NAMALWA (cell line): Measurements from ENCODE around the gene CFAP91.
A peak's percentile ranks its signal among the peaks of the same experiment; 100 is the strongest.
"Not testable (repeated sequence)": the region's sequence is repeated elsewhere in the genome, so short reads cannot be mapped to it uniquely, and the experiment has no call there.

ENCODE experiments used
- DNase-seq: peaks from one replicate; pipeline ENCODE4 v3.0.0-alpha.2; 2015; ENCODE audit warnings: low spot score

CFAP91 gene

GRCh38 chr3:119677641-119677934, 25.2 kb upstream of the CFAP91 start:
- no peak for DNase-seq

GRCh38 chr3:119678209-119678608, 24.6 kb upstream of the CFAP91 start:
- DNase-seq: not testable (repeated sequence)

- no peak for DNase-seq
These were observed 22.9 kb upstream of the CFAP91 start for GRCh38 chr3:119679874-119680273.

- peak; percentile 69 for DNase-seq
These were observed 21.5 kb upstream of the CFAP91 start for GRCh38 chr3:119681279-119681678.

GRCh38 chr3:119683421-119683820, 19.4 kb upstream of the CFAP91 start:
- no peak for DNase-seq

GRCh38 chr3:119690043-119690656, 12.7 kb upstream of the CFAP91 start:
- peak; percentile 37 for DNase-seq

- no peak for DNase-seq
These were observed 7.3 kb upstream of the CFAP91 start for GRCh38 chr3:119695480-119695879.

- DNase-seq: no peak
These were observed 5.4 kb upstream of the CFAP91 start for GRCh38 chr3:119697394-119697793.

- DNase-seq: peak; percentile 36
These were observed 2.4 kb upstream of the CFAP91 start for GRCh38 chr3:119700269-119700919.

- no peak for DNase-seq
These were observed 1.7 kb upstream of the CFAP91 start for GRCh38 chr3:119700920-119701734.

- no peak for DNase-seq
These were observed 1.2 kb downstream of the CFAP91 start for GRCh38 chr3:119703820-119704531.

GRCh38 chr3:119715105-119715504, 12.3 kb downstream of the CFAP91 start:
- no peak for DNase-seq

- no peak for DNase-seq
These were observed 14.2 kb downstream of the CFAP91 start for GRCh38 chr3:119716998-119717397.

- DNase-seq: no peak
These were observed 14.7 kb downstream of the CFAP91 start for GRCh38 chr3:119717520-119717919.

GRCh38 chr3:119723022-119723421, 20.2 kb downstream of the CFAP91 start:
- DNase-seq: no peak

GRCh38 chr3:119726909-119727308, 24.1 kb downstream of the CFAP91 start:
- DNase-seq: no peak

GRCh38 chr3:119729996-119730395, 27.2 kb downstream of the CFAP91 start:
- no peak for DNase-seq

- DNase-seq: no peak
These were observed 28.9 kb downstream of the CFAP91 start for GRCh38 chr3:119731560-119732343.

GRCh38 chr3:119733812-119734211, 31.0 kb downstream of the CFAP91 start:
- no peak for DNase-seq

GRCh38 chr3:119738741-119739140, 35.9 kb downstream of the CFAP91 start:
- no peak for DNase-seq

- DNase-seq: no peak
These were observed 39.1 kb downstream of the CFAP91 start for GRCh38 chr3:119741657-119742590.
